Smooth muscle cell (in vitro differentiated cells): ENCODE measurements around the gene OR4F6. TPM values are rescaled to one million over a fixed set of nuclear protein-coding genes. Genes with fewer than 3 reads are reported as not detected.

Experiments used
- DNase-seq: peaks from one replicate; lab custom pipeline; 2025; ENCODE audit not compliant: unreplicated experiment; lab: John Stamatoyannopoulos, UW
- H2AFZ ChIP-seq: fragments of 200-600 bp; sonication (generic); 2 replicates; pipeline ENCODE4 v1.6.0; 2016; ENCODE audit warnings: antibody characterized with exemption, low read depth, mild to moderate bottlenecking
- H3F3A ChIP-seq: fragments of 200-600 bp; sonication (generic); 2 replicates; pipeline ENCODE4 v1.6.0; 2017; ENCODE audit warnings: antibody characterized with exemption, low read depth
- H3K27ac ChIP-seq: fragments of 200-600 bp; sonication (generic); 2 replicates; pipeline ENCODE4 v1.5.1; 2016; ENCODE audit warnings: low read depth, mild to moderate bottlenecking
- H3K27me3 ChIP-seq: fragments of 200-600 bp; sonication (generic); 2 replicates; pipeline ENCODE4 v1.6.1; 2016; ENCODE audit warnings: low read depth, mild to moderate bottlenecking
- H3K36me3 ChIP-seq: fragments of 200-600 bp; sonication (generic); 2 replicates; pipeline ENCODE4 v1.5.1; 2016; ENCODE audit warnings: low read depth
- H3K4me1 ChIP-seq: fragments of 200-600 bp; sonication (generic); 2 replicates; pipeline ENCODE4 v1.5.1; 2016; ENCODE audit warnings: low read depth
- H3K4me2 ChIP-seq: fragments of 200-600 bp; sonication (generic); 2 replicates; pipeline ENCODE4 v1.6.0; 2016; ENCODE audit warnings: mild to moderate bottlenecking
- H3K4me3 ChIP-seq: fragments of 200-600 bp; sonication (generic); 2 replicates; pipeline ENCODE4 v1.5.1; 2016; ENCODE audit warnings: mild to moderate bottlenecking
- H3K79me2 ChIP-seq: fragments of 200-600 bp; sonication (generic); 2 replicates; pipeline ENCODE4 v1.6.0; 2016; ENCODE audit warnings: low read depth, mild to moderate bottlenecking
- H3K9ac ChIP-seq: fragments of 200-600 bp; sonication (generic); 2 replicates; pipeline ENCODE4 v1.6.0; 2016; ENCODE audit warnings: low read depth
- H3K9me3 ChIP-seq: fragments of 200-600 bp; sonication (generic); replicated peaks from 2 replicates; pipeline ENCODE4 v1.5.1; 2016; ENCODE audit warnings: low read depth
- H4K20me1 ChIP-seq: fragments of 200-600 bp; sonication (generic); 2 replicates; pipeline ENCODE4 v1.6.0; 2016; ENCODE audit warnings: low read depth
- WGBS: methylation state at CpG from one replicate; pipeline ENCODE4 v1.1.7; 2016; ENCODE audit warnings: low lambda C conversion rate; 5-methylcytosine and 5-hydroxymethylcytosine counted together
- polyA plus RNA-seq: library from polyadenylated mRNA; unstranded; fragments of >200 nt; fragmentation: Nextera tagmentation; extraction: Ambion mirVana; gene quantifications from 2 replicates; pipeline ENCODE4 v1.2.1, GENCODE V29; 2016
- total RNA-seq: library from RNA; depleted of rRNA; stranded (reverse); fragments of >200 nt; gene quantifications from 2 replicates; pipeline ENCODE4 v1.2.3, GENCODE V29; 2014
- TF ChIP-seq, protein P1 (sequence below): fragments of 200-600 bp; sonication (generic); IDR thresholded peaks from 2 replicates; pipeline ENCODE4 v1.5.1; 2017; ENCODE audit warnings: borderline replicate concordance, mild to moderate bottlenecking, antibody characterized with exemption; ENCODE audit not compliant: insufficient read depth, poor library complexity, severe bottlenecking

The OR4F6 gene
- total and polyA plus RNA-seq, 2 experiments from 2014 or later: not detected

DNA sequence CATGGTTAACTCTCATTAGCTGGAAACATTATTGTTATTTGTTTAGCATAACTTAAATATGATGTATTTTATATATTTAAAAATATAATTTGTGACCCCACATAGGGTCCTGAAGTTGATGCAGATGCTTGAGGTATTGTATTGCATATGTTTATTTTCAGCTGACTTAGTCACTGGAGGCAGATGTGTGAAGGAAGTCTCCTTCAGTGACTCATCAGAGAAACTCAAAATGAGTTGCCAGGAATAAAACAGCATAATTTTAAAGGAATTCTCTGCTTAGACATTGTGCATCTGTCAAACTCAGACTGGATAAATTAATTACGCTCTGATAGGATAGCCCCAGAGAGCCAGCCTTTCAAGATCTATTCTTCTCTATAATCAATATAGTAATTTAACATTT is 7.9 kb upstream of the OR4F6 start:
- peaks cover 10% of the 10 kb centered on the region for H3K27me3 ChIP-seq
- no peaks in the 10 kb centered on the region for H3K9me3 ChIP-seq
- H4K20me1 ChIP-seq: no peaks in the 10 kb centered on the region
- H3K79me2 ChIP-seq: no peaks in the 10 kb centered on the region
- no peak overlapping the region for H3K4me3 ChIP-seq
- no peaks in the 10 kb centered on the region for H3F3A ChIP-seq
- H3K27ac ChIP-seq: no peak overlapping the region
- no peaks in the 10 kb centered on the region for H3K4me1 ChIP-seq
- TF ChIP-seq, protein P1, sequence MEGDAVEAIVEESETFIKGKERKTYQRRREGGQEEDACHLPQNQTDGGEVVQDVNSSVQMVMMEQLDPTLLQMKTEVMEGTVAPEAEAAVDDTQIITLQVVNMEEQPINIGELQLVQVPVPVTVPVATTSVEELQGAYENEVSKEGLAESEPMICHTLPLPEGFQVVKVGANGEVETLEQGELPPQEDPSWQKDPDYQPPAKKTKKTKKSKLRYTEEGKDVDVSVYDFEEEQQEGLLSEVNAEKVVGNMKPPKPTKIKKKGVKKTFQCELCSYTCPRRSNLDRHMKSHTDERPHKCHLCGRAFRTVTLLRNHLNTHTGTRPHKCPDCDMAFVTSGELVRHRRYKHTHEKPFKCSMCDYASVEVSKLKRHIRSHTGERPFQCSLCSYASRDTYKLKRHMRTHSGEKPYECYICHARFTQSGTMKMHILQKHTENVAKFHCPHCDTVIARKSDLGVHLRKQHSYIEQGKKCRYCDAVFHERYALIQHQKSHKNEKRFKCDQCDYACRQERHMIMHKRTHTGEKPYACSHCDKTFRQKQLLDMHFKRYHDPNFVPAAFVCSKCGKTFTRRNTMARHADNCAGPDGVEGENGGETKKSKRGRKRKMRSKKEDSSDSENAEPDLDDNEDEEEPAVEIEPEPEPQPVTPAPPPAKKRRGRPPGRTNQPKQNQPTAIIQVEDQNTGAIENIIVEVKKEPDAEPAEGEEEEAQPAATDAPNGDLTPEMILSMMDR: no peak
- no peak overlapping the region for H3K9ac ChIP-seq
- H3K4me2 ChIP-seq: no peak overlapping the region
- no peak overlapping the region for H2AFZ ChIP-seq
- 73% methylated on average over 1 of the region's 1 CpG for WGBS
- no peak for DNase-seq
- H3K36me3 ChIP-seq: no peaks in the 10 kb centered on the region

GRCh38 chr15:101799665-101800064 is 3.6 kb upstream of the OR4F6 start:
- no peaks in the 10 kb centered on the region for H4K20me1 ChIP-seq
- H3K4me1 ChIP-seq: no peaks in the 10 kb centered on the region
- no peaks in the 10 kb centered on the region for H3F3A ChIP-seq
- H3K27me3 ChIP-seq: peaks cover 10% of the 10 kb centered on the region
- TF ChIP-seq, protein P1: no peak
- H3K9ac ChIP-seq: no peak overlapping the region
- H3K27ac ChIP-seq: no peak overlapping the region
- H3K36me3 ChIP-seq: no peaks in the 10 kb centered on the region
- no peak overlapping the region for H3K4me3 ChIP-seq
- H2AFZ ChIP-seq: no peak overlapping the region
- H3K4me2 ChIP-seq: no peak overlapping the region
- WGBS: 90% methylated on average over 1 of the region's 1 CpG
- H3K79me2 ChIP-seq: no peaks in the 10 kb centered on the region
- no peaks in the 10 kb centered on the region for H3K9me3 ChIP-seq
- DNase-seq: no peak

DNA sequence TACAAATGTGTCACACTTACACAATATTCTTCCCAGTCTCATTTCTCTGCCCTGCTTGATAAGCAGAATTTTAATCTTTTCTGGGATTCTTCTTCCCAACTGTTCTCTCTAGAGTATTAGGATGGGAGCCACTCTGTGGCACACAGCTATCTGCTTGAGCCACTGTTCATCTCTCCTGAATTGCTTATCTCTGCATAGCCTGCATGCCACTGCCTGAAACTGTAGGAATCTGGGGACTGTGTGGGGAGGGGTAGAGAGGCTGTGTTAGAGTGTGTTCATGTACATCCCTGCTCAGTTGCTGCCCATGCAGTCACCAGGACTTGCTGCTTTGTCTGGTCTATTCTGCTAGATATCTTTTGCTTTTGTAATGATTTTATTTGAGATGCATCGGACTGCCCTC is 2.3 kb upstream of the OR4F6 start:
- WGBS: 94% methylated on average over 1 of the region's 1 CpG

GRCh38 chr15:101803676-101804075 is 367 bp downstream of the OR4F6 start:
- no peak overlapping the region for H3K4me3 ChIP-seq
- no peak for DNase-seq
- no peak overlapping the region for H2AFZ ChIP-seq
- H3K27me3 ChIP-seq: peaks cover 3% of the 10 kb centered on the region
- H3K27ac ChIP-seq: no peak overlapping the region
- 77% methylated on average over 5 of the region's 5 CpGs for WGBS
- H3F3A ChIP-seq: no peaks in the 10 kb centered on the region
- TF ChIP-seq, protein P1: no peak
- no peak overlapping the region for H3K9ac ChIP-seq
- H3K79me2 ChIP-seq: no peaks in the 10 kb centered on the region
- H3K4me2 ChIP-seq: no peak overlapping the region
- H3K9me3 ChIP-seq: no peaks in the 10 kb centered on the region
- H4K20me1 ChIP-seq: no peaks in the 10 kb centered on the region
- H3K36me3 ChIP-seq: no peaks in the 10 kb centered on the region
- H3K4me1 ChIP-seq: no peaks in the 10 kb centered on the region

More for the DNA sequence above, 2.3 kb upstream of the OR4F6 start:
- Histone ChIP-seq H3K27me3 (peaks cover 10% of the 10 kb centered on the region), H3K9ac (no peak overlapping the region), H3K4me3 (no peak overlapping the region), H3K27ac (no peak overlapping the region), H4K20me1 (no peaks in the 10 kb centered on the region), H3K4me2 (no peak overlapping the region), H3K36me3 (no peaks in the 10 kb centered on the region), H2AFZ (no peak overlapping the region), H3K79me2 (no peaks in the 10 kb centered on the region), H3F3A (no peaks in the 10 kb centered on the region), H3K4me1 (no peaks in the 10 kb centered on the region), H3K9me3 (no peaks in the 10 kb centered on the region)
- no peak for DNase-seq
- TF ChIP-seq, protein P1: no peak
